HG03097 (cell line): ENCODE measurements around the gene GATA6.

ENCODE experiments used
- ATAC-seq: cut with Tn5 transposase; IDR thresholded peaks from one replicate; pipeline ENCODE4 v1.9.1; 2021; ENCODE audit not compliant: unreplicated experiment, low FRiP score

GATA6 gene

GRCh38 chr18:22169011-22169888 is at the start of gene GATA6:
GATA6 (plus strand) TSS chr18:22169589; CDS start chr18:22171145, 1,556 bp downstream.
- no peak for ATAC-seq

- ATAC-seq = no peak
Measured at GRCh38 chr18:22124970-22125369, 44.4 kb upstream of the GATA6 start.

GRCh38 chr18:22128954-22129353 is 40.4 kb upstream of the GATA6 start:
- ATAC-seq = no peak

GRCh38 chr18:22129778-22130177 is 39.6 kb upstream of the GATA6 start:
- ATAC-seq = no peak

- no peak for ATAC-seq
Measured at GRCh38 chr18:22132258-22132657, 37.1 kb upstream of the GATA6 start.

GRCh38 chr18:22132763-22133162 is 36.6 kb upstream of the GATA6 start:
- ATAC-seq = no peak

GRCh38 chr18:22136395-22136794 is 33.0 kb upstream of the GATA6 start:
- ATAC-seq = no peak

- ATAC-seq = no peak
Measured at GRCh38 chr18:22141211-22141610, 28.2 kb upstream of the GATA6 start.

GRCh38 chr18:22143347-22144340 is 25.7 kb upstream of the GATA6 start:
- no peak for ATAC-seq

GRCh38 chr18:22145160-22145559 is 24.2 kb upstream of the GATA6 start:
- ATAC-seq = no peak

- ATAC-seq = no peak
Measured at GRCh38 chr18:22149710-22150109, 19.7 kb upstream of the GATA6 start.

GRCh38 chr18:22152093-22152492 is 17.3 kb upstream of the GATA6 start:
- no peak for ATAC-seq

GRCh38 chr18:22153428-22153827 is 16.0 kb upstream of the GATA6 start:
- ATAC-seq = no peak

- no peak for ATAC-seq
Measured at GRCh38 chr18:22155584-22155983, 13.8 kb upstream of the GATA6 start.

- no peak for ATAC-seq
Measured at GRCh38 chr18:22159014-22159413, 10.4 kb upstream of the GATA6 start.

- ATAC-seq = no peak
Measured at GRCh38 chr18:22161090-22161489, 8.3 kb upstream of the GATA6 start.

- ATAC-seq = no peak
Measured at GRCh38 chr18:22163416-22164161, 5.8 kb upstream of the GATA6 start.

- ATAC-seq = no peak
Measured at GRCh38 chr18:22164337-22165048, 4.9 kb upstream of the GATA6 start.

GRCh38 chr18:22165049-22165602 is 4.3 kb upstream of the GATA6 start:
- ATAC-seq = no peak
